ENCODE results near the gene PCNP.
"Not testable (repeated sequence)": the region's sequence is repeated elsewhere in the genome, so short reads cannot be mapped to it uniquely, and the experiment has no call there.

Gene PCNP

GRCh38 chr3:101631098-101631796 is 57.3 kb downstream of the PCNP start:
- in situ Hi-C loops (cut with HindIII; ENCODE audit: low sequenced_read_pairs): no loop called here

- in situ Hi-C loops (cut with HindIII; ENCODE audit: low sequenced_read_pairs): not testable (repeated sequence)
Measured at GRCh38 chr3:101631959-101632358, 58.0 kb downstream of the PCNP start.

GRCh38 chr3:101632586-101632985 is 58.6 kb downstream of the PCNP start:
- in situ Hi-C loops (cut with HindIII; ENCODE audit: low sequenced_read_pairs): no loop called here

- in situ Hi-C loops (cut with HindIII; ENCODE audit: low sequenced_read_pairs): no loop called here
Measured at GRCh38 chr3:101633186-101633585, 59.2 kb downstream of the PCNP start.

- in situ Hi-C loops (cut with HindIII; ENCODE audit: low sequenced_read_pairs): no loop called here
Measured at GRCh38 chr3:101634591-101635196, 60.7 kb downstream of the PCNP start.

GRCh38 chr3:101635345-101635744 is 61.4 kb downstream of the PCNP start:
- in situ Hi-C loops (cut with HindIII; ENCODE audit: low sequenced_read_pairs): no loop called here

- in situ Hi-C loops (cut with HindIII; ENCODE audit: low sequenced_read_pairs): no loop called here
Measured at GRCh38 chr3:101635954-101636798, 62.2 kb downstream of the PCNP start.

GRCh38 chr3:101637451-101637850 is 63.5 kb downstream of the PCNP start:
- in situ Hi-C loops (cut with HindIII; ENCODE audit: low sequenced_read_pairs): no loop called here

- in situ Hi-C loops (cut with HindIII; ENCODE audit: low sequenced_read_pairs): no loop called here
Measured at GRCh38 chr3:101638261-101638745, 64.3 kb downstream of the PCNP start.

- in situ Hi-C loops (cut with HindIII; ENCODE audit: low sequenced_read_pairs): no loop called here
Measured at GRCh38 chr3:101639280-101639963, 65.4 kb downstream of the PCNP start.

- in situ Hi-C loops (cut with HindIII; ENCODE audit: low sequenced_read_pairs): no loop called here
Measured at GRCh38 chr3:101640256-101640655, 66.3 kb downstream of the PCNP start.

GRCh38 chr3:101641397-101642115 is 67.6 kb downstream of the PCNP start:
- in situ Hi-C loops (cut with HindIII; ENCODE audit: low sequenced_read_pairs): not testable (repeated sequence)

GRCh38 chr3:101642441-101642840 is 68.5 kb downstream of the PCNP start:
- in situ Hi-C loops (cut with HindIII; ENCODE audit: low sequenced_read_pairs): no loop called here

- in situ Hi-C loops (cut with HindIII; ENCODE audit: low sequenced_read_pairs): no loop called here
Measured at GRCh38 chr3:101643009-101643844, 69.2 kb downstream of the PCNP start.

Measured in endothelial cell of hepatic sinusoid (primary cell).